NCI-H2196 treated with DMSO at 0.1 percent for 48 hours (cell line): Measurements from ENCODE around the gene CACFD1.

Experiments
- DNase-seq: peaks from one replicate; lab custom pipeline; 2025; ENCODE audit not compliant: unreplicated experiment; lab: John Stamatoyannopoulos, UW

Gene CACFD1

DNA sequence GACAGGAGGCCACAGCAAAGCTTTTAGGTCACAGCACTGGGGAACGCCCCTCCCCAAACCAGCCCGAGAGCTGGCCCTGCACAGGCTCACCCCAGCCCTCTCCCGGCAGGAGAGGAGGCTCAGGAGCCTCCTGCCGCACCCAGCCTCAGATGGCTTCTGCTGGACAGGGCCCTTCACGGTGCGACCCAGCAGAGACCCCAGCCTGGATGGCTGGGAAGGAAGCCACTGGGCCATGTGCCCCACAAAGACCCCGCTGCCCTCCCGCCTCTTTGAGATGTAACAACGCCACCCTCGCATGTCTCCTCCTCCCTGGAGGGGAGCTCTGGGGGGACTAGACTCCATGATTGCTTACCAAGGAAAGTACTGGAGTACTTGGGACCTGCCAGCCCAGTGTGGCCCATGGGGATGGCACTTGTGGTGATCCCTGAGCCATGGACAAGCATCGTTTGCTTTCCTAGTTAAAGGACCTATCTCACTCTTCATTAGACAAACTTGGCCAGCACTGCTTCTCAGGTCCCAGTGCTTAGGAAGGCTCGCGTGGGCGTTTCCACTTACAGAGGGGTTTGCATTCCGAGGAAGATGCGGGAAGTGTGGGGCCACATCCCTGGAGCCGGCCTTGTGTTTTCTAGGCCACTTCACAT lies 56.0 kb downstream of the CACFD1 start:
- no peak for DNase-seq

- DNase-seq = no peak
These were observed 56.6 kb downstream of the CACFD1 start for GRCh38 chr9:133516256-133516960.

DNA sequence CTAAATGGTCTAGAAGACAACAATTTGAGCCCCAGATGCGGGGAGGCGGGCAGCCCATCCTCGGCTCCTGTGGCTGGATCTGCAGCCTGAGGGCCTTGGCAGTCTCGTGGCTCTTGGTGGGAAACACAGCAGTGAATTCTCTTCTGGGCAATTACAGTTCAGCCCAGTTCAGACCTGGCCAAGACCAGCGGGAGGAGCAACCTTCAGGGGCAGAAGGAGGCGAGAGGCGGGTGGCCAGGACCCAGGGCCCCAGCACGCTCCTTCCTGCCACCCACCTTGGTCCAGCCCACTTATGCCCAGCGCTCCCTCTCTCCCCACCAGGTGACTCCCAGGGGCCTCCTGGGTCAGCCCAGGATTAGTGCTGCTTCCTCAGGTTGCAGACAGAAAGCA lies 57.2 kb downstream of the CACFD1 start:
- no peak for DNase-seq

- no peak for DNase-seq
These were observed 57.9 kb downstream of the CACFD1 start for GRCh38 chr9:133517711-133518110.

- DNase-seq = no peak
These were observed 58.4 kb downstream of the CACFD1 start for GRCh38 chr9:133518200-133518599.

GRCh38 chr9:133518706-133519449 lies 59.1 kb downstream of the CACFD1 start:
- DNase-seq = no peak

DNA sequence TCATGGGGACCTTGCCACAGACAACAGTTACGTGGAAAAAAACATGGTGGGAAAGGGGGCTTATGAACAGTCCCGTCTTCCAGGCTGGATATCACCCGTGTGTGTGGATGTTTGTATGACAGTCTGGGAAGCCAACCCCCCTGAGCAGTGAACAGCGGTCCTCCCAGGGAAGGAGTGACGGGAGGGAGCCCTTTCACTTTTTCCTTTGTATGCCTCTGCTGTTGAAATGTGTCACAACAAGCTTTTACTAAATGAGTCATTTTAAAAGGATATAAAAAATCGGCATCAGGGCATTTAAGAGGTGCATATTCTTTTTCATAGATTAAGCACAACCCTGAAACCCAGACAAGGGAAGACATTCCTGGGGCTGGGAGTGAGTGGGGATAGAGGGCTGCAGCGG lies 59.9 kb downstream of the CACFD1 start:
- DNase-seq = no peak

GRCh38 chr9:133520121-133520835 lies 60.5 kb downstream of the CACFD1 start:
- DNase-seq = no peak
